ENCODE results near the gene LGI1. TPM values are rescaled to one million over a fixed set of nuclear protein-coding genes. Genes with fewer than 3 reads are reported as not detected.
"Not testable (repeated sequence)": the region's sequence is repeated elsewhere in the genome, so short reads cannot be mapped to it uniquely, and the experiment has no call there.

Gene LGI1
- total RNA-seq, 2 donors from 2014 or later = 4.7 TPM; not detected in 1

- ATAC-seq (ENCODE audit: insufficient number of reproducible peaks, low FRiP score, low read depth) = no peak
Observed at GRCh38 chr10:93827056-93827804, 69.5 kb downstream of the LGI1 start.

GRCh38 chr10:93831065-93831464 is 73.3 kb downstream of the LGI1 start:
- not testable (repeated sequence) for H3K4me3 ChIP-seq; H3K27ac ChIP-seq; DNase-seq (ENCODE audit: low spot score); ATAC-seq (ENCODE audit: insufficient number of reproducible peaks, low FRiP score, low read depth); H3K36me3 ChIP-seq; H3K9me3 ChIP-seq; H3K4me1 ChIP-seq (ENCODE audit: control insufficient read depth in 1 of 2, low read depth in 2 of 2); H3K27me3 ChIP-seq (replicated peaks; ENCODE audit: insufficient read depth)

More at GRCh38 chr10:93827056-93827804, 69.5 kb downstream of the LGI1 start:
- H3K27ac ChIP-seq = no peak overlapping the region
- TF ChIP-seq CTCF (IDR thresholded peaks at IDR 0.05) = no peak
- no peaks in the 10 kb centered on the region for H3K36me3 ChIP-seq
- DNase-seq (ENCODE audit: low spot score) = no peak
- H3K4me1 ChIP-seq (ENCODE audit: control insufficient read depth in 1 of 2, low read depth in 2 of 2) = no peaks in the 10 kb centered on the region
- H3K27me3 ChIP-seq (replicated peaks; ENCODE audit: insufficient read depth) = no peaks in the 10 kb centered on the region
- no peak overlapping the region for H3K4me3 ChIP-seq
- H3K9me3 ChIP-seq = no peaks in the 10 kb centered on the region

GRCh38 chr10:93835770-93836169 is 78.0 kb downstream of the LGI1 start:
- no peak for ATAC-seq (ENCODE audit: insufficient number of reproducible peaks, low FRiP score, low read depth)

GRCh38 chr10:93837822-93838221 is 80.1 kb downstream of the LGI1 start:
- ATAC-seq (ENCODE audit: insufficient number of reproducible peaks, low FRiP score, low read depth) (no peak), DNase-seq (ENCODE audit: low spot score) (no peak)
- H3K4me3 ChIP-seq = no peak overlapping the region
- H3K36me3 ChIP-seq = no peaks in the 10 kb centered on the region
- no peak for TF ChIP-seq CTCF (IDR thresholded peaks at IDR 0.05)
- no peaks in the 10 kb centered on the region for H3K9me3 ChIP-seq
- no peaks in the 10 kb centered on the region for H3K4me1 ChIP-seq (ENCODE audit: control insufficient read depth in 1 of 2, low read depth in 2 of 2)
- no peak overlapping the region for H3K27ac ChIP-seq
- no peaks in the 10 kb centered on the region for H3K27me3 ChIP-seq (replicated peaks; ENCODE audit: insufficient read depth)

More at GRCh38 chr10:93835770-93836169, 78.0 kb downstream of the LGI1 start:
- H3K27me3 ChIP-seq (replicated peaks; ENCODE audit: insufficient read depth) = no peaks in the 10 kb centered on the region
- no peak for TF ChIP-seq CTCF (IDR thresholded peaks at IDR 0.05)
- no peaks in the 10 kb centered on the region for H3K9me3 ChIP-seq
- no peak overlapping the region for H3K4me3 ChIP-seq
- no peak for DNase-seq (ENCODE audit: low spot score)
- no peak overlapping the region for H3K27ac ChIP-seq
- no peaks in the 10 kb centered on the region for H3K36me3 ChIP-seq
- H3K4me1 ChIP-seq (ENCODE audit: control insufficient read depth in 1 of 2, low read depth in 2 of 2) = no peaks in the 10 kb centered on the region

GRCh38 chr10:93838278-93838677 is 80.5 kb downstream of the LGI1 start:
- Histone ChIP-seq H3K27me3 (replicated peaks; ENCODE audit: insufficient read depth) (no peaks in the 10 kb centered on the region), H3K36me3 (no peaks in the 10 kb centered on the region), H3K4me1 (ENCODE audit: control insufficient read depth in 1 of 2, low read depth in 2 of 2) (no peaks in the 10 kb centered on the region), H3K27ac (no peak overlapping the region), H3K9me3 (no peaks in the 10 kb centered on the region), H3K4me3 (no peak overlapping the region)
- TF ChIP-seq CTCF (IDR thresholded peaks at IDR 0.05) = no peak
- ATAC-seq (ENCODE audit: insufficient number of reproducible peaks, low FRiP score, low read depth) = no peak
- DNase-seq (ENCODE audit: low spot score) = no peak

- no peaks in the 10 kb centered on the region for H3K9me3 ChIP-seq
- no peak for TF ChIP-seq CTCF (IDR thresholded peaks at IDR 0.05)
- no peak overlapping the region for H3K27ac ChIP-seq
- ATAC-seq (ENCODE audit: insufficient number of reproducible peaks, low FRiP score, low read depth) (no peak), DNase-seq (ENCODE audit: low spot score) (no peak)
- H3K4me1 ChIP-seq (ENCODE audit: control insufficient read depth in 1 of 2, low read depth in 2 of 2) = no peaks in the 10 kb centered on the region
- H3K4me3 ChIP-seq = no peak overlapping the region
- H3K27me3 ChIP-seq (replicated peaks; ENCODE audit: insufficient read depth) = no peaks in the 10 kb centered on the region
- H3K36me3 ChIP-seq = no peaks in the 10 kb centered on the region
Observed at GRCh38 chr10:93841961-93842360, 84.2 kb downstream of the LGI1 start.

Data from thoracic aorta (tissue), 2 donors.